Thyroid gland (tissue), 4 donors: ENCODE measurements around the gene PLEKHA7.

ENCODE experiments used
- CTCF ChIP-seq, 6 experiments: fragments of 200-600 bp in 3 of 6; fragments of 450-650 bp in 3 of 6; sonication (generic) in 3 of 6; IDR thresholded peaks; one replicate each; pipeline ENCODE4 v1.5.1; 2016 to 2019; ENCODE audit warnings: antibody characterized with exemption in 6 of 6, mild to moderate bottlenecking in 2 of 6, inconsistent platforms in 1 of 6, moderate library complexity in 1 of 6
- POLR2A ChIP-seq, 2 donors: fragments of 450-650 bp; IDR thresholded peaks; one replicate each; pipeline ENCODE4 v1.6.1; 2017; ENCODE audit warnings: antibody characterized with exemption in 2 of 2, mild to moderate bottlenecking in 2 of 2, moderate library complexity in 1 of 2

GRCh38 chr11:16997624-16998023, 16.6 kb downstream of the PLEKHA7 start:
- TF ChIP-seq CTCF (IDR thresholded peaks at IDR 0.05): no peak
- TF ChIP-seq POLR2A (IDR thresholded peaks at IDR 0.05): no peak
